Measurements from ENCODE around the gene GZF1.
A peak's percentile ranks its signal among the peaks of the same experiment; 100 is the strongest.

The GZF1 gene

GRCh38 chr20:23361476-23362391, at the start of gene GZF1:
TSS of gene GZF1 (plus strand) at chr20:23362182. CDS start at chr20:23364384, 2,202 bp downstream.
- peak; percentile 98 for DNase-seq

GRCh38 chr20:23313271-23313670, 48.7 kb upstream of the GZF1 start:
- no peak for DNase-seq

GRCh38 chr20:23314699-23315098, 47.3 kb upstream of the GZF1 start:
- DNase-seq, result no peak

- no peak for DNase-seq
Observed at GRCh38 chr20:23315099-23315498, 46.9 kb upstream of the GZF1 start.

GRCh38 chr20:23316626-23317025, 45.4 kb upstream of the GZF1 start:
- DNase-seq, result no peak

- no peak for DNase-seq
Observed at GRCh38 chr20:23317081-23317480, 44.9 kb upstream of the GZF1 start.

- DNase-seq, result no peak
Observed at GRCh38 chr20:23318347-23318746, 43.6 kb upstream of the GZF1 start.

GRCh38 chr20:23320317-23320716, 41.7 kb upstream of the GZF1 start:
- no peak for DNase-seq

- DNase-seq, result no peak
Observed at GRCh38 chr20:23325107-23325506, 36.9 kb upstream of the GZF1 start.

GRCh38 chr20:23326774-23327173, 35.2 kb upstream of the GZF1 start:
- no peak for DNase-seq

GRCh38 chr20:23327617-23328333, 34.2 kb upstream of the GZF1 start:
- DNase-seq, result no peak

- DNase-seq, result no peak
Observed at GRCh38 chr20:23331450-23332350, 30.3 kb upstream of the GZF1 start.

- DNase-seq, result no peak
Observed at GRCh38 chr20:23332467-23332866, 29.5 kb upstream of the GZF1 start.

- no peak for DNase-seq
Observed at GRCh38 chr20:23334111-23334510, 27.9 kb upstream of the GZF1 start.

- DNase-seq, result no peak
Observed at GRCh38 chr20:23335521-23335920, 26.5 kb upstream of the GZF1 start.

- DNase-seq, result no peak
Observed at GRCh38 chr20:23336476-23336875, 25.5 kb upstream of the GZF1 start.

- no peak for DNase-seq
Observed at GRCh38 chr20:23337312-23337711, 24.7 kb upstream of the GZF1 start.

GRCh38 chr20:23339986-23340385, 22.0 kb upstream of the GZF1 start:
- no peak for DNase-seq

GRCh38 chr20:23340524-23340923, 21.5 kb upstream of the GZF1 start:
- no peak for DNase-seq

- DNase-seq, result no peak
Observed at GRCh38 chr20:23341073-23341472, 20.9 kb upstream of the GZF1 start.

- DNase-seq, result no peak
Observed at GRCh38 chr20:23343590-23343989, 18.4 kb upstream of the GZF1 start.

GRCh38 chr20:23344336-23344735, 17.6 kb upstream of the GZF1 start:
- no peak for DNase-seq

GRCh38 chr20:23346002-23346401, 16.0 kb upstream of the GZF1 start:
- no peak for DNase-seq

All from T1000 (cell line).